HEK293T (cell line): ENCODE data around the gene ARFIP1.

Experiments used
- BHLHE40 ChIP-seq: fragments of 450-650 bp; IDR thresholded peaks from 2 replicates; pipeline ENCODE4 v1.6.1; 2016; ENCODE audit warnings: mild to moderate bottlenecking, moderate library complexity, borderline replicate concordance
- ELF4 ChIP-seq: fragments of 450-650 bp; IDR thresholded peaks from 2 replicates; pipeline ENCODE4 v1.6.1; 2017; ENCODE audit warnings: antibody characterized with exemption
- FOXK2 ChIP-seq: fragments of 450-650 bp; IDR thresholded peaks from 2 replicates; pipeline ENCODE4 v1.6.1; 2016; ENCODE audit warnings: mild to moderate bottlenecking
- NFRKB ChIP-seq: fragments of 450-650 bp; IDR thresholded peaks from 2 replicates; pipeline ENCODE4 v1.6.1; 2016; ENCODE audit warnings: mild to moderate bottlenecking, moderate library complexity
- PKNOX1 ChIP-seq: fragments of 450-650 bp; IDR thresholded peaks from 2 replicates; pipeline ENCODE4 v1.6.1; 2016
- SUZ12 ChIP-seq: fragments of 450-650 bp; IDR thresholded peaks from 2 replicates; pipeline ENCODE4 v1.6.1; 2016; ENCODE audit warnings: mild to moderate bottlenecking

- no peak for TF ChIP-seq BHLHE40
- TF ChIP-seq ELF4, result no peak
- no peak for TF ChIP-seq PKNOX1
- no peak for TF ChIP-seq SUZ12
- TF ChIP-seq FOXK2, result no peak
- no peak for TF ChIP-seq NFRKB
These were observed 163.9 kb downstream of the ARFIP1 start for GRCh38 chr4:152943672-152944071.
